Spleen (tissue), 11 donors: ENCODE data around the gene PTPDC1. TPM values are rescaled to one million over a fixed set of nuclear protein-coding genes. Genes with fewer than 3 reads are reported as not detected.
A peak's percentile ranks its signal among the peaks of the same experiment; 100 is the strongest.

Source experiments
- DNase-seq: peaks from one replicate; pipeline ENCODE4 v3.0.0-alpha.2; 2020
- H3K27ac ChIP-seq, 8 donors: fragments of 200-600 bp; sonication (generic) in 7 of 8; 1 replicate in 4 of 8; 2 replicates in 4 of 8; pipeline versions ENCODE4 v1.5.0 to v1.8.0; 2016 to 2021; ENCODE audit warnings: inconsistent platforms in 4 of 8, mild to moderate bottlenecking in 4 of 8, moderate library complexity in 1 of 8
- H3K27me3 ChIP-seq, 7 donors: fragments of 200-600 bp; sonication (generic) in 6 of 7; replicated peaks in 1 of 7; 1 replicate in 4 of 7; 2 replicates in 3 of 7; pipeline versions ENCODE4 v1.5.0 to v1.8.0; 2016 to 2021; ENCODE audit warnings: inconsistent platforms in 3 of 7, mild to moderate bottlenecking in 1 of 7
- H3K36me3 ChIP-seq, 6 donors: fragments of 200-600 bp; sonication (generic) in 5 of 6; 1 replicate in 4 of 6; 2 replicates in 2 of 6; pipeline versions ENCODE4 v1.5.0 to v1.8.0; 2016 to 2021; ENCODE audit warnings: inconsistent platforms in 2 of 6
- H3K4me1 ChIP-seq, 6 donors: fragments of 200-600 bp; sonication (generic) in 5 of 6; 1 replicate in 3 of 6; 2 replicates in 3 of 6; pipeline versions ENCODE4 v1.5.0 to v1.8.0; 2016 to 2021; ENCODE audit warnings: inconsistent platforms in 3 of 6
- H3K4me3 ChIP-seq, 8 donors: fragments of 200-600 bp; sonication (generic) in 7 of 8; 1 replicate in 4 of 8; 2 replicates in 4 of 8; pipeline versions ENCODE4 v1.5.0 to v1.8.0; 2016 to 2021; ENCODE audit warnings: inconsistent platforms in 4 of 8, mild to moderate bottlenecking in 4 of 8, moderate library complexity in 2 of 8
- H3K9me3 ChIP-seq, 8 donors: fragments of 200-600 bp; sonication (generic) in 7 of 8; 1 replicate in 4 of 8; 2 replicates in 4 of 8; pipeline versions ENCODE4 v1.5.0 to v1.8.0; 2016 to 2021; ENCODE audit warnings: inconsistent platforms in 4 of 8
- POLR2A ChIP-seq, 3 donors: fragments of 450-650 bp; IDR thresholded peaks; one replicate each; pipeline ENCODE4 v1.5.1; 2017; ENCODE audit warnings: antibody characterized with exemption in 3 of 3, mild to moderate bottlenecking in 1 of 3
- POLR2AphosphoS5 ChIP-seq, 3 donors: sonication (generic); formaldehyde crosslinking; IDR thresholded peaks; one replicate each; pipeline ENCODE4 v1.5.1; 2017; ENCODE audit warnings: antibody characterized with exemption in 3 of 3
- WGBS, 5 donors: extraction: QIAGEN DNeasy Blood & Tissue Kit in 3 of 5; methylation state at CpG; one replicate each; pipeline versions ENCODE4 v1.1.5 to v1.1.7; 2013 to 2018; 5-methylcytosine and 5-hydroxymethylcytosine counted together
- intact Hi-C: fragments of 100-400 bp; cut with DNase I; formaldehyde crosslinking; loops from one replicate; pipeline ENCODE4 v1.15.0; 2023; ENCODE audit warnings: low total_unique reads
- polyA plus RNA-seq, 3 donors: library from polyadenylated mRNA; stranded (reverse); fragments of 200-250 nt; gene quantifications; one replicate each; pipeline ENCODE4 v1.2.1, GENCODE V29; 2013
- total RNA-seq, 7 donors: library from RNA; depleted of rRNA in 3 of 7; stranded (reverse); fragments of >200 nt in 3 of 7; fragmentation: NEBNext Ultra II Directional in 4 of 7; extraction: Animal tissue kit (Norgen Biotek cat#: 25700) in 4 of 7; gene quantifications; one replicate each; pipeline versions ENCODE4 v1.1.0 to v1.2.1, GENCODE V29; 2016 to 2021
- TF ChIP-seq, protein P1 (sequence below), 11 experiments: fragments of 200-600 bp in 7 of 11; fragments of 450-650 bp in 4 of 11; sonication (generic) in 4 of 11; IDR thresholded peaks in 8 of 11; conservative IDR thresholded peaks in 3 of 11; 1 replicate in 7 of 11; 2 replicates in 4 of 11; pipeline versions ENCODE4 v1.4.0 to v1.8.0; 2016 to 2021; ENCODE audit warnings: antibody characterized with exemption in 11 of 11, inconsistent platforms in 4 of 11, mild to moderate bottlenecking in 1 of 11
- donor health status: healthy with polysubstance abuse.
- donor health status: DM: no; HTN: no; CAD: no; lungs with moderate emphysema.
- donor health status: DM: no; HTN: no; CAD: no.
- donor health status: Bipolar disorder and iron deficiency.
- donor health status: healthy.
- donor health status: DM: no; HTN: no; CAD: no.
- donor health status: DM: yes; HTN: yes; CAD: no.

Gene PTPDC1
- total and polyA plus RNA-seq, 10 donors: 1.9 to 10.5 (median 6.0) TPM

DNA sequence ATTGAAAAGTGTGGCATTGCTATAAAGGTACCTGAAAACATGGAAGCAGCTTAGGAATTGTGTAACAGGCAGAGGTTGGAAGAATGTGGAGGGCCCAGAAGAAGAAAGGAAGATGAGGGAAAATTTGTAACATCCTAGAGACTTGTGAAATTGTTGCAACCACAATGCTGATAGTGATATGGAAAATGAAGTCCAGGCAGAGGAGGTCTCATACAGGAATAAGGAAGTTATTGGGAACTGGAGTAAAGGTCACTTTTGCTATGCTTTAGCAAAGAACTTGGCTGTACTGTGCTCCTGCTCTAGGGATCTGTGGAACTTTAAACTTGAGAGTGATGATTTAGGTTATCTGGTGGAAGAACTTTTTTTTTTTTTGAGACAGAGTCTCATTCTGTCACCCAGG lies 43.5 kb downstream of the PTPDC1 start:
- intact Hi-C loops: no loop called here
- no peak overlapping the region for H3K4me3 ChIP-seq
- H3K36me3 ChIP-seq: no peaks in the 10 kb centered on the region
- H3K27me3 ChIP-seq: no peaks in the 10 kb centered on the region
- H3K4me1 ChIP-seq: no peaks in the 10 kb centered on the region
- TF ChIP-seq POLR2AphosphoS5 (IDR thresholded peaks at IDR 0.05) (no peak), POLR2A (IDR thresholded peaks at IDR 0.05) (no peak)
- TF ChIP-seq, protein P1, sequence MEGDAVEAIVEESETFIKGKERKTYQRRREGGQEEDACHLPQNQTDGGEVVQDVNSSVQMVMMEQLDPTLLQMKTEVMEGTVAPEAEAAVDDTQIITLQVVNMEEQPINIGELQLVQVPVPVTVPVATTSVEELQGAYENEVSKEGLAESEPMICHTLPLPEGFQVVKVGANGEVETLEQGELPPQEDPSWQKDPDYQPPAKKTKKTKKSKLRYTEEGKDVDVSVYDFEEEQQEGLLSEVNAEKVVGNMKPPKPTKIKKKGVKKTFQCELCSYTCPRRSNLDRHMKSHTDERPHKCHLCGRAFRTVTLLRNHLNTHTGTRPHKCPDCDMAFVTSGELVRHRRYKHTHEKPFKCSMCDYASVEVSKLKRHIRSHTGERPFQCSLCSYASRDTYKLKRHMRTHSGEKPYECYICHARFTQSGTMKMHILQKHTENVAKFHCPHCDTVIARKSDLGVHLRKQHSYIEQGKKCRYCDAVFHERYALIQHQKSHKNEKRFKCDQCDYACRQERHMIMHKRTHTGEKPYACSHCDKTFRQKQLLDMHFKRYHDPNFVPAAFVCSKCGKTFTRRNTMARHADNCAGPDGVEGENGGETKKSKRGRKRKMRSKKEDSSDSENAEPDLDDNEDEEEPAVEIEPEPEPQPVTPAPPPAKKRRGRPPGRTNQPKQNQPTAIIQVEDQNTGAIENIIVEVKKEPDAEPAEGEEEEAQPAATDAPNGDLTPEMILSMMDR (IDR thresholded peaks at IDR 0.05 in 8 of 11, conservative IDR thresholded peaks at IDR 0.05 in 3 of 11): no peak
- peaks cover 4 to 66% (median 46%) of the 10 kb centered on the region in 8 donors for H3K9me3 ChIP-seq
- no peak overlapping the region for H3K27ac ChIP-seq
- no peak for DNase-seq

DNA sequence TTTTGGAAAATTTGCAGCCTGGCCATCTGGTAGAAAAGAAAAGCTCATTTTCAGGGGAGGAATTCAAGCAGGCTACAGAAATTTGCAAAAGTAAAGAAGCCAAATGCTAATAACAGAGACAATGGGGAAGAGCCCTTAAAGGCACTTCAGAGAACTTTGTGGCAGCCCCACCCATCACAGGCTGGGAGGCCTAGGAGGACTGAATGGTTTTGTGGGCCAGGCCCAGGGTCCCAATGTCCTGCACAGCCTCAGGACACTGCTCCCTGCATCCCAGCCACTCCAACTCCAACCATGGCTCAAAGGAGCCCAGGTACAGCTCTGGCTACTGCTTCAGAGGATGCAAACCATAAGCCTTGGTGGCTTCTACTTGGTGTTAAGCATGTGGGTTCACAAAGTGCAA lies 44.3 kb downstream of the PTPDC1 start:
- Histone ChIP-seq H3K27me3 (no peaks in the 10 kb centered on the region), H3K36me3 (no peaks in the 10 kb centered on the region), H3K4me3 (no peak overlapping the region), H3K4me1 (no peaks in the 10 kb centered on the region), H3K27ac (no peak overlapping the region), H3K9me3 (peaks cover 4 to 66% (median 46%) of the 10 kb centered on the region in 8 donors)
- TF ChIP-seq, protein P1 (IDR thresholded peaks at IDR 0.05 in 8 of 11, conservative IDR thresholded peaks at IDR 0.05 in 3 of 11): no peak
- TF ChIP-seq POLR2A (IDR thresholded peaks at IDR 0.05) (no peak), POLR2AphosphoS5 (IDR thresholded peaks at IDR 0.05) (no peak)
- intact Hi-C loops: no loop called here
- no peak for DNase-seq

DNA sequence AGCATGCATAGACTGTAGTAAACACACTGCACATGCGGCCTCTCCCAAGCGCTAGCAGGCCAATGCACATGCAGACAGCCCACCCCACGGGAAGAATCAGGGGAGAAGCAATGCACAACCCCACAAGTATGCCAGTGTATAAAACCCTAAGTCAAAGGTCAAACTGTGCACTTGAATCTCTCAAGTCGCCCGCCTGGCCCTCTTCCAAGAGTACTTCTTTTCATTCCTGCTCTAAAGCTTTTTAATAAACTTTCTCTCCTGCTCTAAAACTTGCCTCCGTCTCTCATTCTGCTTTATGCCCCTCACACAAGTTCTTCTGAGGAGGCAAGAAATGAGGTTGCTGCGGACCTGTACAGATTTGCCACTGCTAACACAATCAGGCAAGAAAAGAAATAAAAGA lies 50.4 kb downstream of the PTPDC1 start:
- Histone ChIP-seq H3K4me3 (no peak overlapping the region), H3K4me1 (peaks cover 0 to 14% (median 5%) of the 10 kb centered on the region in 6 donors), H3K27ac (peak overlapping the region in 5 of 8 donors; percentile 21 to 69 (median 45)), H3K36me3 (no peaks in the 10 kb centered on the region), H3K9me3 (peaks cover 0 to 8% (median 1%) of the 10 kb centered on the region in 8 donors), H3K27me3 (no peaks in the 10 kb centered on the region)
- TF ChIP-seq, protein P1 (IDR thresholded peaks at IDR 0.05 in 8 of 11, conservative IDR thresholded peaks at IDR 0.05 in 3 of 11): no peak
- TF ChIP-seq POLR2AphosphoS5 (IDR thresholded peaks at IDR 0.05) (no peak), POLR2A (IDR thresholded peaks at IDR 0.05) (no peak)
- no peak for DNase-seq
- 80 to 86% (median 84%) methylated on average over 7 of the region's 7 CpGs for WGBS, 5 donors
- intact Hi-C loops: no loop called here

DNA sequence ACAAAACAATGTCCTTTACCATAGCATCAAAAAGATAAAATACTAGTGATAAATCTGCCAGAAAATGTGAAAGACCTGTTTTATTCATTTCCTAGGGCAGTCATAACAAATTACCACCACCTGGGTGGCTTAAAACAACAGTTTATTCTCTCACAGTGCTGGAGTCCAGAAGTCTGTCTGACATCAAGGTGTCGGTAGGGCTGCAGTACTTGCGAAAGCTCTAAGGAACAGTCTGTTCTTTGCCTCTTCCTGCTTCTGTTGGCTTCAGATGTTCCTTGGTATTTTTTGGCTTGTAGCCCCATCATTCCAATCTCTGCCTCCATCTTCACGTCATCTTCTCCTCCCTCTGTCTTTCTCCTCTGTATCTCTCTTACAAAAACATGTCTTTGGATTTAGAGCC lies 51.0 kb downstream of the PTPDC1 start:
- Histone ChIP-seq H3K4me3 (no peak overlapping the region), H3K36me3 (no peaks in the 10 kb centered on the region), H3K27me3 (no peaks in the 10 kb centered on the region), H3K4me1 (peaks cover 0 to 14% (median 7%) of the 10 kb centered on the region in 6 donors), H3K9me3 (peaks cover 0 to 5% (median 0%) of the 10 kb centered on the region in 8 donors), H3K27ac (peak overlapping the region in 5 of 8 donors; percentile 21 to 69 (median 45))
- no peak for DNase-seq
- intact Hi-C loops: no loop called here
- WGBS, 5 donors: 37 to 63% (median 53%) methylated on average over 3 of the region's 3 CpGs
- TF ChIP-seq, protein P1 (IDR thresholded peaks at IDR 0.05 in 8 of 11, conservative IDR thresholded peaks at IDR 0.05 in 3 of 11): no peak
- TF ChIP-seq POLR2AphosphoS5 (IDR thresholded peaks at IDR 0.05) (peak in 1 of 3 donors; percentile 79), POLR2A (IDR thresholded peaks at IDR 0.05) (no peak)
